CD4-positive, alpha-beta T cell (primary cell): Measurements from ENCODE around the gene MYO7B. TPM values are rescaled to one million over a fixed set of nuclear protein-coding genes. Genes with fewer than 3 reads are reported as not detected.
"Not testable (repeated sequence)": the region's sequence is repeated elsewhere in the genome, so short reads cannot be mapped to it uniquely, and the experiment has no call there.

Source experiments
- ATAC-seq: fragments of 200-7000 bp; cut with Tn5 transposase; one replicate; pipeline ENCODE4 v1.10.0; 2022; ENCODE audit warnings: mild to moderate bottlenecking; ENCODE audit not compliant: poor library complexity
- CTCF ChIA-PET: fragments of 350-600 bp; sonication (Branson Sonifier 250); formaldehyde crosslinking; loops from one replicate; lab custom pipeline; 2021; ENCODE audit warnings: antibody characterized with exemption, inconsistent platforms; lab: Charles Lee
- POLR2A ChIA-PET: fragments of 350-600 bp; sonication (Branson Sonifier 250); formaldehyde crosslinking; loops from one replicate; lab custom pipeline; 2021; ENCODE audit warnings: antibody characterized with exemption, inconsistent platforms; lab: Charles Lee
- DNase-seq, 14 experiments: peaks; one replicate each; pipeline ENCODE4 v3.0.0-alpha.2; 2013 to 2020; ENCODE audit warnings: mixed read lengths in 2 of 14
- H3K27ac ChIP-seq, 2 donors: one replicate each; pipeline versions ENCODE4 v1.5.1 to v1.7.0; 2013; ENCODE audit warnings: low read length in 2 of 2, low read depth in 1 of 2, mild to moderate bottlenecking in 1 of 2
- H3K27me3 ChIP-seq, 2 experiments: 1 replicate in 1 of 2; 2 replicates in 1 of 2; pipeline versions ENCODE4 v1.6.1 to v1.7.0; 2013; ENCODE audit warnings: low read length in 2 of 2, control low read depth in 1 of 2, mild to moderate bottlenecking in 1 of 2, moderate library complexity in 1 of 2; ENCODE audit not compliant: insufficient read depth in 2 of 2, control insufficient read depth in 1 of 2
- H3K36me3 ChIP-seq: one replicate; pipeline ENCODE4 v1.6.1; 2013; ENCODE audit warnings: low read length, control low read depth; ENCODE audit not compliant: insufficient read depth
- H3K4me1 ChIP-seq: one replicate; pipeline ENCODE4 v1.6.1; 2013; ENCODE audit warnings: low read length, control low read depth; ENCODE audit not compliant: insufficient read depth
- H3K4me3 ChIP-seq: one replicate; pipeline ENCODE4 v1.5.1; 2013; ENCODE audit warnings: mild to moderate bottlenecking, low read length, moderate library complexity
- H3K9me3 ChIP-seq, 2 experiments: 1 replicate in 1 of 2; 2 replicates in 1 of 2; pipeline versions ENCODE4 v1.6.1 to v1.7.0; 2013; ENCODE audit warnings: low read length in 2 of 2, mild to moderate bottlenecking in 2 of 2, control low read depth in 1 of 2, moderate library complexity in 1 of 2; ENCODE audit not compliant: control insufficient read depth in 1 of 2, insufficient read depth in 1 of 2
- H3K27ac Mint-ChIP-seq: one replicate; pipeline ENCODE4 v1.8.0; 2020; ENCODE audit warnings: mixed read lengths
- H3K27me3 Mint-ChIP-seq: one replicate; pipeline ENCODE4 v1.8.0; 2021; ENCODE audit warnings: mixed read lengths
- H3K36me3 Mint-ChIP-seq: one replicate; pipeline ENCODE4 v1.8.0; 2021; ENCODE audit warnings: low read depth, mixed read lengths
- H3K4me1 Mint-ChIP-seq: one replicate; pipeline ENCODE4 v1.8.0; 2021; ENCODE audit warnings: low read depth, mixed read lengths
- H3K4me3 Mint-ChIP-seq: one replicate; pipeline ENCODE4 v1.8.0; 2020; ENCODE audit warnings: mild to moderate bottlenecking, mixed read lengths
- H3K9me3 Mint-ChIP-seq: one replicate; pipeline ENCODE4 v1.8.0; 2020; ENCODE audit warnings: mixed read lengths
- intact Hi-C, 2 experiments: fragments of 100-400 bp; cut with DNase I in 1 of 2; cut with micrococcal nuclease in 1 of 2; formaldehyde crosslinking; loops; one replicate each; pipeline versions ENCODE4 v1.15.1 to v1.9.0; 2023 to 2025; cut with DNase I, micrococcal nuclease
- total RNA-seq, 174 experiments: library from RNA in 2 of 174; stranded (reverse) in 2 of 174; gene quantifications; one replicate each; pipeline ENCODE4 v1.2.3 and lab custom pipeline; 2021 to 2026
- TF ChIP-seq, protein P1 (sequence below): fragments of 200-600 bp; IDR thresholded peaks from one replicate; pipeline ENCODE4 v1.8.0; 2022; ENCODE audit warnings: antibody characterized with exemption, mild to moderate bottlenecking

The MYO7B gene
- total RNA-seq, 2 experiments from 2014 or later, result 0.05 to 0.14 TPM

DNA sequence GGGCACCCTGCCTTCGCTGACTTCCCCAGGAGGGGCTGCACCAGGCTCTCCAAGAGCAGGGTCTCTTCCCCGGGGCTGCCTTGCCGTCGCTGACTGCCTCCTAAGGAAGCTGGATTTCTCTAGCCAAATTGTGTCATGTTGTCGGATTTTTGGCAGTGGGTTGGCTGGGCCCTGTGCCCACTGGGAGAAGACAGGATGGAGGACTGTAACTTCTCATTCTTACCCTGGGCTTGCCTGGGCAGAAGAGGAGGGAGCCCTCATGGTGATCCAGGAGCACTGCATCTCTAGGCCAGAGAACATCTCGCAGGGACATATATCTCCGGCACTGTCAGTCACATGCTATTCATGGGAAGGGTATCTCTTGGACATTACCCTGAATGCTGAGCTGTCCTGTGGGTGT lies 6.3 kb downstream of the MYO7B start:
- Mint-ChIP-seq H3K4me3 (no peak overlapping the region), H3K27ac (no peak overlapping the region), H3K36me3 (no peaks in the 10 kb centered on the region), H3K9me3 (no peaks in the 10 kb centered on the region), H3K4me1 (no peaks in the 10 kb centered on the region), H3K27me3 (peaks cover 2% of the 10 kb centered on the region)
- H3K9me3 ChIP-seq, result no peaks in the 10 kb centered on the region
- intact Hi-C loops, result no loop called here
- H3K27ac ChIP-seq, result no peak overlapping the region
- no peaks in the 10 kb centered on the region for H3K36me3 ChIP-seq
- H3K27me3 ChIP-seq, result no peaks in the 10 kb centered on the region
- no peak overlapping the region for H3K4me3 ChIP-seq
- CTCF ChIA-PET, result no interaction called here
- DNase-seq (no peak), ATAC-seq (no peak)
- H3K4me1 ChIP-seq, result no peaks in the 10 kb centered on the region
- POLR2A ChIA-PET, result no interaction called here
- TF ChIP-seq, protein P1, sequence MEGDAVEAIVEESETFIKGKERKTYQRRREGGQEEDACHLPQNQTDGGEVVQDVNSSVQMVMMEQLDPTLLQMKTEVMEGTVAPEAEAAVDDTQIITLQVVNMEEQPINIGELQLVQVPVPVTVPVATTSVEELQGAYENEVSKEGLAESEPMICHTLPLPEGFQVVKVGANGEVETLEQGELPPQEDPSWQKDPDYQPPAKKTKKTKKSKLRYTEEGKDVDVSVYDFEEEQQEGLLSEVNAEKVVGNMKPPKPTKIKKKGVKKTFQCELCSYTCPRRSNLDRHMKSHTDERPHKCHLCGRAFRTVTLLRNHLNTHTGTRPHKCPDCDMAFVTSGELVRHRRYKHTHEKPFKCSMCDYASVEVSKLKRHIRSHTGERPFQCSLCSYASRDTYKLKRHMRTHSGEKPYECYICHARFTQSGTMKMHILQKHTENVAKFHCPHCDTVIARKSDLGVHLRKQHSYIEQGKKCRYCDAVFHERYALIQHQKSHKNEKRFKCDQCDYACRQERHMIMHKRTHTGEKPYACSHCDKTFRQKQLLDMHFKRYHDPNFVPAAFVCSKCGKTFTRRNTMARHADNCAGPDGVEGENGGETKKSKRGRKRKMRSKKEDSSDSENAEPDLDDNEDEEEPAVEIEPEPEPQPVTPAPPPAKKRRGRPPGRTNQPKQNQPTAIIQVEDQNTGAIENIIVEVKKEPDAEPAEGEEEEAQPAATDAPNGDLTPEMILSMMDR, result no peak

DNA sequence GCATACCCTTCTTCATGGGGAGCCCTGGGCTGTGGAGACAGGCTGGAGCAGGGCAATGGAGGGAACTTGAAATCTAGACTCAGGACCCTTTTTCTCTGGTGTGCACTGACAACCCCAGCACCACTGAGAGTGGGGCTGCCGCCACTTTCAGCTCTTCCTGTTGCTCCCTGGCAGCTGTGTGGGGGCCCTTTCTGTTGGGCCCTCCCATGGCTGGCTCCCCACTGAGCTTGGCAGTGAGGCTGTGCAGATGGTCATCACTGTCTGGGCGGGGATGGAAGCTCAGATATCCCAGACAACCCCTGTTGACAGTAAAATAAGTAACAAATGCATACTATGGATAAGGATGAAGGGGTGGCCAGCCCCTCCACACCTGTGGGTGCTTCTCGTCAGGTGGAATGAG lies 6.7 kb downstream of the MYO7B start:
- peaks cover 7% of the 10 kb centered on the region for H3K27me3 Mint-ChIP-seq
- no peak overlapping the region for H3K27ac Mint-ChIP-seq
- TF ChIP-seq, protein P1, result no peak
- ChIA-PET POLR2A (no interaction called here), CTCF (no interaction called here)
- H3K9me3 Mint-ChIP-seq, result no peaks in the 10 kb centered on the region
- Histone ChIP-seq H3K4me1 (no peaks in the 10 kb centered on the region), H3K27me3 (no peaks in the 10 kb centered on the region), H3K36me3 (no peaks in the 10 kb centered on the region), H3K27ac (no peak overlapping the region), H3K4me3 (no peak overlapping the region), H3K9me3 (no peaks in the 10 kb centered on the region)
- no peaks in the 10 kb centered on the region for H3K36me3 Mint-ChIP-seq
- no peaks in the 10 kb centered on the region for H3K4me1 Mint-ChIP-seq
- no peak overlapping the region for H3K4me3 Mint-ChIP-seq
- ATAC-seq (no peak), DNase-seq (no peak)
- intact Hi-C loops, result no loop called here

DNA sequence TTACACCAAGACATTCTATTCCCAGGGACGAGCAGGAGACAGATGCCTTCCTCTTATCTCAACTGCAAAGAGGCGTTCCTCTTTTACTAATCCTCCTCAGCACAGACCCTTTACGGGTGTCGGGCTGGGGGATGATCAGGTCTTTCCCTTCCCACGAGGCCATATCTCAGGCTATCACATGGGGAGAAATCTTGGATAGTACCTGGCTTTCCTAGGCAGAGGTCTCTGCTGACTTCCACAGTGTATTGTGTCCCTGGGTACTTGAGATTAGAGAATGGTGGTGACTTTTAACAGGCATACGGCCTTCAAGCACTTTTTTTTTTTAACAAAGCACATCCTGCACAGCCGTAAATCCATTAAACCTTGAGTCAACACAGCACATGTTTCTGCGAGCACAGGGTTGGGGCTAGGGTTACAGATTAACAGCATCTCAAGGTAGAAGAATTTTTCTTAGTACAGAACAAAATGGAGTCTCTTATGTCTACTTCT lies 7.6 kb downstream of the MYO7B start:
- H3K4me3 Mint-ChIP-seq, H3K9me3 ChIP-seq, H3K36me3 Mint-ChIP-seq, CTCF ChIA-PET, H3K9me3 Mint-ChIP-seq, H3K4me1 Mint-ChIP-seq, DNase-seq, H3K27ac ChIP-seq, H3K4me3 ChIP-seq, H3K36me3 ChIP-seq, H3K27ac Mint-ChIP-seq, H3K27me3 ChIP-seq, POLR2A ChIA-PET, ATAC-seq, H3K4me1 ChIP-seq, H3K27me3 Mint-ChIP-seq, intact Hi-C loops: not testable (repeated sequence)

DNA sequence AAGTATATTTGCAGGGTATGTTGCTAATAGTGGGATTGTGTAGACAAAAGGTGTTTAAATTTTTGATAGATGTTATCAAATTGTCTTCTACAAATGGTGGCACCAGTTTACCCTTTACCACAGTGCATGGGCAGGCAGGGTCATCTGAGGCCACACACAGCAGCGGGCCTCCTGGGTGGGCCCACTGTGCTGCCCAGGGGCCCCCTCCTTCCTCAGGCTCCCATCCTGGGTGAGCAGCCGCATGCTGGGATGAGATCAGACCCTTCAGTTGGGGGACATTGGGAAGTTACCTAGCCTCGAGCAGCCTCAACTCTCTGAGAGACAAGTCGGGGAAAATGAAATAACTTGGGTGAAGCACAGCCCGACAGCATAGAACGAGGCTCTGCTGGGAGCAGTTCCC lies 9.7 kb downstream of the MYO7B start:
- H3K27me3 ChIP-seq, result no peaks in the 10 kb centered on the region
- no peak overlapping the region for H3K4me3 ChIP-seq
- H3K36me3 ChIP-seq, result no peaks in the 10 kb centered on the region
- ATAC-seq (no peak), DNase-seq (no peak)
- TF ChIP-seq, protein P1, result no peak
- no peak overlapping the region for H3K4me3 Mint-ChIP-seq
- H3K9me3 Mint-ChIP-seq, result no peaks in the 10 kb centered on the region
- H3K4me1 ChIP-seq, result no peaks in the 10 kb centered on the region
- ChIA-PET POLR2A (no interaction called here), CTCF (no interaction called here)
- intact Hi-C loops, result no loop called here
- H3K27me3 Mint-ChIP-seq, result peaks cover 9% of the 10 kb centered on the region
- H3K9me3 ChIP-seq, result no peaks in the 10 kb centered on the region
- H3K27ac Mint-ChIP-seq, result no peak overlapping the region
- H3K4me1 Mint-ChIP-seq, result no peaks in the 10 kb centered on the region
- H3K27ac ChIP-seq, result no peak overlapping the region
- no peaks in the 10 kb centered on the region for H3K36me3 Mint-ChIP-seq
